NCI-H2227 (cell line): ENCODE measurements around the gene TNC.
"Not testable (repeated sequence)": the region's sequence is repeated elsewhere in the genome, so short reads cannot be mapped to it uniquely, and the experiment has no call there.

ENCODE experiments used
- DNase-seq: peaks from one replicate; lab custom pipeline; 2025; ENCODE audit not compliant: unreplicated experiment; lab: John Stamatoyannopoulos, UW

Gene TNC

GRCh38 chr9:115135821-115136778 lies 18.1 kb upstream of the TNC start:
- DNase-seq: no peak

- DNase-seq: no peak
Observed at GRCh38 chr9:115134941-115135340, 17.0 kb upstream of the TNC start.

- no peak for DNase-seq
Observed at GRCh38 chr9:115133649-115134048, 15.7 kb upstream of the TNC start.

- DNase-seq: no peak
Observed at GRCh38 chr9:115132648-115133047, 14.7 kb upstream of the TNC start.

GRCh38 chr9:115130176-115130575 lies 12.2 kb upstream of the TNC start:
- no peak for DNase-seq

GRCh38 chr9:115128726-115129125 lies 10.8 kb upstream of the TNC start:
- DNase-seq: not testable (repeated sequence)

- no peak for DNase-seq
Observed at GRCh38 chr9:115127191-115127817, 9.3 kb upstream of the TNC start.

- DNase-seq: no peak
Observed at GRCh38 chr9:115126404-115126803, 8.4 kb upstream of the TNC start.

GRCh38 chr9:115122937-115123336 lies 5.0 kb upstream of the TNC start:
- no peak for DNase-seq

- no peak for DNase-seq
Observed at GRCh38 chr9:115121181-115121580, 3.2 kb upstream of the TNC start.

GRCh38 chr9:115118879-115119218 lies 892 bp upstream of the TNC start:
- DNase-seq: no peak

- DNase-seq: no peak
Observed at GRCh38 chr9:115116421-115117284, 1.3 kb downstream of the TNC start.

GRCh38 chr9:115115924-115116323 lies 2.0 kb downstream of the TNC start:
- no peak for DNase-seq

GRCh38 chr9:115115117-115115880 lies 2.7 kb downstream of the TNC start:
- DNase-seq: no peak

- no peak for DNase-seq
Observed at GRCh38 chr9:115114546-115114945, 3.4 kb downstream of the TNC start.

- no peak for DNase-seq
Observed at GRCh38 chr9:115114084-115114483, 3.9 kb downstream of the TNC start.

GRCh38 chr9:115111874-115112273 lies 6.1 kb downstream of the TNC start:
- no peak for DNase-seq

GRCh38 chr9:115109486-115109885 lies 8.5 kb downstream of the TNC start:
- DNase-seq: no peak

- DNase-seq: no peak
Observed at GRCh38 chr9:115107701-115108100, 10.3 kb downstream of the TNC start.

GRCh38 chr9:115106642-115107041 lies 11.3 kb downstream of the TNC start:
- DNase-seq: no peak

GRCh38 chr9:115106001-115106400 lies 12.0 kb downstream of the TNC start:
- DNase-seq: no peak
